Kidney (tissue), 14 donors: ENCODE data around the gene ZBTB40. TPM values are rescaled to one million over a fixed set of nuclear protein-coding genes. Genes with fewer than 3 reads are reported as not detected.

ENCODE experiments used
- DNase-seq, 5 donors: peaks; one replicate each; pipeline ENCODE4 v3.0.0-alpha.2; 2013 to 2020
- FAIRE-seq: peaks from 2 replicates; lab custom pipeline; 2012; peaks lifted over from hg19 to GRCh38; lab: Jason Lieb, UNC
- H3K27ac ChIP-seq, 2 donors: one replicate each; pipeline ENCODE4 v1.7.0; 2013; ENCODE audit warnings: low read depth in 2 of 2, low read length in 2 of 2, inconsistent platforms in 1 of 2
- H3K27me3 ChIP-seq: one replicate; pipeline ENCODE4 v1.7.1; 2013; ENCODE audit warnings: low read length, inconsistent platforms; ENCODE audit not compliant: control insufficient read depth, insufficient read depth
- H3K36me3 ChIP-seq, 3 donors: one replicate each; pipeline versions ENCODE4 v1.7.0 to v1.7.1; 2013; ENCODE audit warnings: low read length in 3 of 3, control low read depth in 1 of 3, inconsistent platforms in 1 of 3; ENCODE audit not compliant: insufficient read depth in 3 of 3, control insufficient read depth in 2 of 3
- H3K4me1 ChIP-seq, 3 donors: one replicate each; pipeline versions ENCODE4 v1.7.0 to v1.7.1; 2013; ENCODE audit warnings: low read length in 3 of 3, inconsistent platforms in 1 of 3, low read depth in 1 of 3; ENCODE audit not compliant: control insufficient read depth in 2 of 3, insufficient read depth in 2 of 3
- H3K4me3 ChIP-seq, 3 donors: one replicate each; pipeline versions ENCODE4 v1.7.0 to v1.8.1; 2013; ENCODE audit warnings: low read length in 3 of 3, control low read depth in 1 of 3, inconsistent platforms in 1 of 3
- H3K9ac ChIP-seq, 3 donors: one replicate each; pipeline versions ENCODE4 v1.7.0 to v1.7.1; 2013; ENCODE audit warnings: low read length in 3 of 3, control low read depth in 1 of 3, inconsistent platforms in 1 of 3
- H3K9me3 ChIP-seq, 3 donors: one replicate each; pipeline versions ENCODE4 v1.7.0 to v1.7.1; 2013; ENCODE audit warnings: low read length in 3 of 3, control low read depth in 1 of 3, inconsistent platforms in 1 of 3; ENCODE audit not compliant: control insufficient read depth in 2 of 3, insufficient read depth in 1 of 3
- CTCF ChIP-seq: IDR thresholded peaks from 3 replicates; pipeline ENCODE4 v1.5.1; 2012; ENCODE audit warnings: mild to moderate bottlenecking, moderate library complexity, borderline replicate concordance; ENCODE audit not compliant: insufficient read depth; ENCODE audit errors: extremely low read depth
- intact Hi-C: fragments of 100-400 bp; cut with DNase I; formaldehyde crosslinking; loops from one replicate; pipeline ENCODE4 v1.11.1; 2022
- polyA plus RNA-seq: library from polyadenylated mRNA; stranded (reverse); fragments of 350-450 nt; fragmentation: Illumina TruSeq; extraction: RNeasy Lipid Tissue Mini Kit (QIAGEN cat#74804); gene quantifications from one replicate; pipeline ENCODE4 v1.2.3, GENCODE V29; 2014; ENCODE audit warnings: low read depth, low replicate concordance; ENCODE audit not compliant: insufficient read depth
- total RNA-seq: library from RNA; stranded (reverse); fragmentation: NEBNext Ultra II Directional; extraction: Animal tissue kit (Norgen Biotek cat#: 25700); gene quantifications from one replicate; pipeline ENCODE4 v1.2.1, GENCODE V29; 2021
- donor health status: control.
- donor health status: control.
- donor health status: control.
- donor health status: control.
- donor health status: control.
- donor health status: DM: yes; HTN: yes; CAD: no.
- donor health status: Normal renal cell carcinoma (clear cell type).

The ZBTB40 gene
- total and polyA plus RNA-seq, 2 donors from 2014 or later = 4.3 to 17.4 TPM

- H3K4me1 ChIP-seq = peaks cover 0 to 8% (median 8%) of the 10 kb centered on the region in 3 donors
- intact Hi-C loops = no loop called here
- DNase-seq (peak in 2 of 5 donors; percentile 20 to 54), FAIRE-seq (no peak)
- H3K9ac ChIP-seq = no peak overlapping the region
- peaks cover 0 to 3% (median 0%) of the 10 kb centered on the region in 3 donors for H3K36me3 ChIP-seq
- H3K27me3 ChIP-seq = no peaks in the 10 kb centered on the region
- no peak for TF ChIP-seq CTCF
- H3K4me3 ChIP-seq = no peak overlapping the region
- no peaks in the 10 kb centered on the region for H3K9me3 ChIP-seq
- no peak overlapping the region for H3K27ac ChIP-seq
These were observed 48.8 kb downstream of the ZBTB40 start for GRCh38 chr1:22500471-22500870.

- no peak for DNase-seq
- H3K4me1 ChIP-seq = peaks cover 0 to 12% (median 9%) of the 10 kb centered on the region in 3 donors
- FAIRE-seq = no peak
- H3K36me3 ChIP-seq = peaks cover 3 to 8% (median 4%) of the 10 kb centered on the region in 3 donors
- no peaks in the 10 kb centered on the region for H3K27me3 ChIP-seq
- TF ChIP-seq CTCF = no peak
- no peak overlapping the region for H3K27ac ChIP-seq
- H3K4me3 ChIP-seq = no peak overlapping the region
- intact Hi-C loops = no loop called here
- no peak overlapping the region for H3K9ac ChIP-seq
- H3K9me3 ChIP-seq = no peaks in the 10 kb centered on the region
These were observed 50.6 kb downstream of the ZBTB40 start for GRCh38 chr1:22502202-22502601.

- H3K4me1 ChIP-seq = peaks cover 0 to 12% (median 9%) of the 10 kb centered on the region in 3 donors
- TF ChIP-seq CTCF = no peak
- intact Hi-C loops = no loop called here
- no peak overlapping the region for H3K4me3 ChIP-seq
- no peaks in the 10 kb centered on the region for H3K27me3 ChIP-seq
- no peak overlapping the region for H3K9ac ChIP-seq
- FAIRE-seq (no peak), DNase-seq (no peak)
- H3K9me3 ChIP-seq = no peaks in the 10 kb centered on the region
- H3K36me3 ChIP-seq = peaks cover 3 to 19% (median 12%) of the 10 kb centered on the region in 3 donors
- no peak overlapping the region for H3K27ac ChIP-seq
These were observed 52.2 kb downstream of the ZBTB40 start for GRCh38 chr1:22503721-22504410.
